NT2/D1 (cell line): Measurements from ENCODE around the gene GLS2.

Source experiments
- SUZ12 ChIP-seq: IDR thresholded peaks from 2 replicates; pipeline ENCODE4 v1.6.1; 2011; ENCODE audit not compliant: insufficient read length, insufficient read depth; ENCODE audit errors: extremely low read depth
- YY1 ChIP-seq: IDR thresholded peaks from 2 replicates; pipeline ENCODE4 v1.6.1; 2011; ENCODE audit not compliant: insufficient read length, insufficient read depth
- ZNF274 ChIP-seq: IDR thresholded peaks from 2 replicates; pipeline ENCODE4 v1.6.1; 2011; ENCODE audit warnings: mild to moderate bottlenecking, low read depth, low read length

DNA sequence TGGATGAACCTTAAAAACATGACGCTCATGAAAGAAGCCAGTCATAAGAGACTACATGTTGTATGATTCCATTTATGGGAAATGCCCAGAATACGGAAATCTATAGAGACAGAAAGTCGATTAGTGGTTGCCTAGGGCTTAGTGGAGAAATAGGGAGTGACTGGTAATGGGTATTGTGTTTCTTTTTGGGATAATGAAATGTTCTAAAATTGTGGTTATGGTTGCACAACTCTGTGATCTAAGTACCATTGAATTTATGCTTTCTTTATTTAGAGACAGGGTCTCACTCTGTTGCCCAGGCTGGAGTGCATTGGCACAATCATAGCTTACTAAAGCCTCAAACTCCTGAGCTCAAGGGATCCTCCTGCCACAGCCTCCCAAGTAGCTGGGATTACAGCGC, 41.7 kb upstream of the GLS2 start:
- TF ChIP-seq SUZ12 (no peak), YY1 (no peak), ZNF274 (no peak)
